Suprapubic skin (tissue), 4 donors: ENCODE measurements around the gene MCMBP. TPM values are rescaled to one million over a fixed set of nuclear protein-coding genes. Genes with fewer than 3 reads are reported as not detected.

ENCODE experiments used
- DNase-seq, 2 donors: peaks; one replicate each; pipeline ENCODE4 v3.0.0-alpha.2; 2019; ENCODE audit warnings: low spot score in 2 of 2
- H3K27ac ChIP-seq: fragments of 200-600 bp; sonication (generic); one replicate; pipeline ENCODE4 v1.5.1; 2019
- H3K27me3 ChIP-seq: fragments of 200-600 bp; sonication (generic); one replicate; pipeline ENCODE4 v1.5.1; 2019
- H3K36me3 ChIP-seq: fragments of 200-600 bp; sonication (generic); one replicate; pipeline ENCODE4 v1.5.1; 2019
- H3K4me1 ChIP-seq: fragments of 200-600 bp; sonication (generic); one replicate; pipeline ENCODE4 v1.5.1; 2019
- H3K4me3 ChIP-seq: fragments of 200-600 bp; sonication (generic); one replicate; pipeline ENCODE4 v1.5.1; 2019; ENCODE audit warnings: mild to moderate bottlenecking
- H3K9me3 ChIP-seq: fragments of 200-600 bp; sonication (generic); one replicate; pipeline ENCODE4 v1.5.1; 2019
- EP300 ChIP-seq: sonication (generic); formaldehyde crosslinking; IDR thresholded peaks from one replicate; pipeline ENCODE4 v1.6.1; 2017; ENCODE audit warnings: antibody characterized with exemption
- POLR2A ChIP-seq, 2 donors: fragments of 450-650 bp; IDR thresholded peaks; one replicate each; pipeline ENCODE4 v1.6.1; 2017; ENCODE audit warnings: antibody characterized with exemption in 2 of 2, mild to moderate bottlenecking in 2 of 2, moderate library complexity in 2 of 2
- POLR2AphosphoS5 ChIP-seq, 3 donors: sonication (generic); formaldehyde crosslinking; IDR thresholded peaks; one replicate each; pipeline ENCODE4 v1.6.1; 2017; ENCODE audit warnings: antibody characterized with exemption in 3 of 3
- WGBS: methylation state at CpG from one replicate; pipeline ENCODE4 v1.1.5; 2018; 5-methylcytosine and 5-hydroxymethylcytosine counted together
- total RNA-seq, 4 donors: library from RNA; depleted of rRNA; stranded (reverse); fragments of >200 nt; gene quantifications; one replicate each; pipeline ENCODE4 v1.1.0, GENCODE V29; 2016
- TF ChIP-seq, protein P1 (sequence below), 2 donors: fragments of 200-600 bp in 1 of 2; fragments of 450-650 bp in 1 of 2; sonication (generic) in 1 of 2; IDR thresholded peaks; one replicate each; pipeline ENCODE4 v1.5.1; 2016 to 2019; ENCODE audit warnings: antibody characterized with exemption in 2 of 2, mild to moderate bottlenecking in 1 of 2, moderate library complexity in 1 of 2

Gene MCMBP
- total RNA-seq, 4 donors from 2014 or later = 38.1 to 57.3 (median 55.4) TPM

DNA sequence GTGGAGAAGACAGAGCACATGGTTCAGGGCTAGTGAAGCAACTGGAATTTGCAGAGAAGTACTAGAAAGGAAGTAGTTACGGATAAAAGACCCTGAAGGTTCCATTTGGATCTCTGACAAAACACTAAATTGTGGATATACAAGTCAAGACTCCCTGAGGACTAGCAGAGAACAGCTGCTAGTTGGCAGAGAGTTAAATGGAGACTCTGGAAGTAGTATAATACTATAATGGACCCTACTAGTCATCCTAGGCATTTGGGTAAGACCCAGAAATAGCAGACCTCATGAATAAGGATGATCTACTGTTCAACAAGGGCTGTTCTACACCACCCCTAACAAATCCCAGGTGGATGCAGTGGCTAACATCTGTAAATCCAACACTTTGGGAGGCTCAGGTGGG, 19.1 kb downstream of the MCMBP start:
- Histone ChIP-seq H3K4me3 (no peak overlapping the region), H3K4me1 (no peaks in the 10 kb centered on the region), H3K36me3 (peaks cover 74% of the 10 kb centered on the region), H3K27ac (no peak overlapping the region), H3K9me3 (no peaks in the 10 kb centered on the region), H3K27me3 (no peaks in the 10 kb centered on the region)
- no peak for DNase-seq
- TF ChIP-seq EP300 (no peak), POLR2A (IDR thresholded peaks at IDR 0.05) (no peak), POLR2AphosphoS5 (IDR thresholded peaks at IDR 0.05) (no peak)
- TF ChIP-seq, protein P1, sequence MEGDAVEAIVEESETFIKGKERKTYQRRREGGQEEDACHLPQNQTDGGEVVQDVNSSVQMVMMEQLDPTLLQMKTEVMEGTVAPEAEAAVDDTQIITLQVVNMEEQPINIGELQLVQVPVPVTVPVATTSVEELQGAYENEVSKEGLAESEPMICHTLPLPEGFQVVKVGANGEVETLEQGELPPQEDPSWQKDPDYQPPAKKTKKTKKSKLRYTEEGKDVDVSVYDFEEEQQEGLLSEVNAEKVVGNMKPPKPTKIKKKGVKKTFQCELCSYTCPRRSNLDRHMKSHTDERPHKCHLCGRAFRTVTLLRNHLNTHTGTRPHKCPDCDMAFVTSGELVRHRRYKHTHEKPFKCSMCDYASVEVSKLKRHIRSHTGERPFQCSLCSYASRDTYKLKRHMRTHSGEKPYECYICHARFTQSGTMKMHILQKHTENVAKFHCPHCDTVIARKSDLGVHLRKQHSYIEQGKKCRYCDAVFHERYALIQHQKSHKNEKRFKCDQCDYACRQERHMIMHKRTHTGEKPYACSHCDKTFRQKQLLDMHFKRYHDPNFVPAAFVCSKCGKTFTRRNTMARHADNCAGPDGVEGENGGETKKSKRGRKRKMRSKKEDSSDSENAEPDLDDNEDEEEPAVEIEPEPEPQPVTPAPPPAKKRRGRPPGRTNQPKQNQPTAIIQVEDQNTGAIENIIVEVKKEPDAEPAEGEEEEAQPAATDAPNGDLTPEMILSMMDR (IDR thresholded peaks at IDR 0.05) = no peak
- WGBS = 90% methylated on average over 1 of the region's 1 CpG

DNA sequence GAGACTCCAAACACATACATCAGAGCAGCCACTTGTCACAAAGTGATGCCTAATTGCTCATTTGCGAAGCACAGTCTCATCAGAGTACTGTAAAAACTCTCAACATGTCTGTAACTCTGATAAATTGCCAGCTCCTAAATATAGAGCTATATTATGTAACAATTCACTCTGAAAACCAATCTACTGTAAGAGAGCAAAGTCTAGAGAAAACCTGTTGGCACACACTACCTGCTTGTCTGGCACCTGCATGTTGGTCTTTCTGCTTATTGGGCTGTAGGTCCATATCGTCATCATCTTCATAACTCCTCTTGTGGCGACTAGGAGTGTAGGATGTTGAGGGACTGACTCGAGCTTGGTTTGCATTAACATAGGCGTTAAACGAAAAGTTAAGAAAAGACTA, 19.8 kb downstream of the MCMBP start:
- Histone ChIP-seq H3K27me3 (no peaks in the 10 kb centered on the region), H3K27ac (no peak overlapping the region), H3K4me1 (no peaks in the 10 kb centered on the region), H3K9me3 (no peaks in the 10 kb centered on the region), H3K36me3 (peaks cover 71% of the 10 kb centered on the region), H3K4me3 (no peak overlapping the region)
- TF ChIP-seq POLR2AphosphoS5 (IDR thresholded peaks at IDR 0.05) (no peak), EP300 (no peak), POLR2A (IDR thresholded peaks at IDR 0.05) (no peak)
- TF ChIP-seq, protein P1 (IDR thresholded peaks at IDR 0.05) = no peak
- 92% methylated on average over 6 of the region's 6 CpGs for WGBS
- DNase-seq = no peak

DNA sequence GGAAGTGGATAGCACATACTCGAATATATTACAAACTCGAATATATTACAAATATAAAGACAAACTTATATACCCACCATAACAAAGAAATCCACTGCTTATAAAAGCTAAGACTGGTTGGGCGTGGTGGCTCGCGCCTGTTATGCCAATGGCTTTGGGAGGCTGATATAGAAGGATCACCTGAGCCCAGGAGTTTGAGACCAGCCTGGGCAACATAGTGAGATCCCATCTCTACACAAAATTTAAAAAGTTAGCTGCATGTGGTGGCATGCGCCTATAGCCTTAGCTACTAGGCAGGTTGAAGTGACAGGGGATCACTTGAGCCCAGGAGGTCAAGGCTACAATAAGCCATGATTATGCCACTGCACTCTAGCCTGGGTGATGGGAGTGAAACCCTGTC, 20.4 kb downstream of the MCMBP start:
- H3K4me3 ChIP-seq = no peak overlapping the region
- no peaks in the 10 kb centered on the region for H3K27me3 ChIP-seq
- H3K36me3 ChIP-seq = peaks cover 71% of the 10 kb centered on the region
- no peaks in the 10 kb centered on the region for H3K4me1 ChIP-seq
- no peak for TF ChIP-seq EP300
- TF ChIP-seq, protein P1 (IDR thresholded peaks at IDR 0.05) = no peak
- no peak for TF ChIP-seq POLR2A (IDR thresholded peaks at IDR 0.05)
- TF ChIP-seq POLR2AphosphoS5 (IDR thresholded peaks at IDR 0.05) = no peak
- no peak overlapping the region for H3K27ac ChIP-seq
- WGBS = 98% methylated on average over 6 of the region's 6 CpGs
- no peak for DNase-seq
- no peaks in the 10 kb centered on the region for H3K9me3 ChIP-seq

DNA sequence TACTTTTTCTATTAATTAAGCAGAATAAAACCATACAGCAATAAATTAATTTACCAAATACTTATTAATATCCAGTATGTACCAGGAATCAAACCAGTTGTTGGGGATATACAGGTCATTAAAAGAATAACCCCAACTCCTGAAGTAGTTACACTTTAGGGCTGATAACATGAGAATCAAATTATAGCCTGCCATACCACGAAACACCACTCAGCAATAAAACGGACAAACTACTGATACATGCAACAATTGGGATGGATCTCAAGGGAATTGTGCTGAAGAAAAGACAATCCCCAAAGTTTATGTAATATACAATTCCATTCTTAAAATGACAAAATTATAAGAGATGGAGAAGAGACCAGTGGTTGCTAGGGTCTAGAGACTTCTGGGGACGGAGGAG, 22.7 kb downstream of the MCMBP start:
- Histone ChIP-seq H3K4me1 (no peaks in the 10 kb centered on the region), H3K27ac (no peak overlapping the region), H3K9me3 (no peaks in the 10 kb centered on the region), H3K4me3 (no peak overlapping the region), H3K36me3 (peaks cover 75% of the 10 kb centered on the region), H3K27me3 (no peaks in the 10 kb centered on the region)
- TF ChIP-seq POLR2A (IDR thresholded peaks at IDR 0.05) = no peak
- no peak for TF ChIP-seq EP300
- TF ChIP-seq POLR2AphosphoS5 (IDR thresholded peaks at IDR 0.05) = no peak
- TF ChIP-seq, protein P1 (IDR thresholded peaks at IDR 0.05) = no peak
- WGBS = 95% methylated on average over 3 of the region's 3 CpGs
- no peak for DNase-seq

DNA sequence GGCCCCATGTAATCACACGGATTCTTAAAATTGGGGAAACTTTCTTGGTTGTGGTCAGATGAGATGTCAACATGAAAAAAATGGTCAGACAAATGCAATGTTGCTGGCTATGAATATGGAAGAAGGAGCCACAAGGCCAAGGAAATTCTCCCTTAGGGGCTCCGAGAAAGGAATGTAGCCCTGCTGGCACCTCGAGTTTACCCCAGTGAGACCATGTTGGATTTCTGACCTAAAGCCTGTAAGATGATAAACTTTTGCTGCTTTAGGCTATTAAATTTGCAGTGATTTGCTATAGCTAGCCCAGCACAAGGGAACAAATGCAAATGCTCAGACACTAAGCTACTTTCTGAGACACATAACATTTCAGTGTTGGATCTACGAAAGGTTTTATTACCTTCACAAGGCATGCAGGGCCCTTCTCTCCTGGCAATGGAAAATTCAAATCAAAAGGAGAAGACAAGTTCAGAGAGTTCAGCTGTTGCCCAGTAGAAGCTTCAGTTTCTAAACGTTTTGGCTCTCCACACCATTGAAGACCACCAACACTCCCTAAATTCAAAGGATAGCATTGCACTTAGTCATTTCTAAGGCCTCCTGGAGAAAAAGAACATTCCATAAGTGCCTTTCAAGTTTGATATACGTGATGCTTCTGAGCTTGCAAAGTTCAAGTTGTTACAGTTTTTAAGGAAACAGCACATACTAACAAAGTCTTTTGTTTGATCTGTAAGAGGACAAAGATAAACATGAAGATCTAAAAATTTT, 23.4 kb downstream of the MCMBP start:
- 66% methylated on average over 6 of the region's 6 CpGs for WGBS
- Histone ChIP-seq H3K36me3 (peaks cover 78% of the 10 kb centered on the region), H3K27ac (no peak overlapping the region)

More for the DNA sequence above, 23.4 kb downstream of the MCMBP start:
- Histone ChIP-seq H3K27me3 (no peaks in the 10 kb centered on the region), H3K4me3 (no peak overlapping the region), H3K9me3 (no peaks in the 10 kb centered on the region), H3K4me1 (no peaks in the 10 kb centered on the region)
- no peak for DNase-seq
- TF ChIP-seq POLR2A (IDR thresholded peaks at IDR 0.05) (no peak), EP300 (no peak), POLR2AphosphoS5 (IDR thresholded peaks at IDR 0.05) (no peak)
- TF ChIP-seq, protein P1 (IDR thresholded peaks at IDR 0.05) = no peak
